Peyer's patch (tissue), 4 donors: ENCODE measurements around the gene KCNA2.

Experiments used
- CTCF ChIP-seq, 6 experiments: fragments of 450-650 bp in 4 of 6; fragments of 200-600 bp in 2 of 6; sonication (generic) in 1 of 6; IDR thresholded peaks; one replicate each; pipeline ENCODE4 v1.5.1; 2017 to 2019; ENCODE audit warnings: antibody characterized with exemption in 6 of 6, mild to moderate bottlenecking in 3 of 6, moderate library complexity in 1 of 6
- POLR2A ChIP-seq, 2 donors: fragments of 450-650 bp; IDR thresholded peaks; one replicate each; pipeline ENCODE4 v1.5.1; 2017; ENCODE audit warnings: antibody characterized with exemption in 2 of 2, mild to moderate bottlenecking in 2 of 2, moderate library complexity in 2 of 2

GRCh38 chr1:110610696-110611286, 4.6 kb upstream of the KCNA2 start:
- no peak for TF ChIP-seq CTCF (IDR thresholded peaks at IDR 0.05)
- no peak for TF ChIP-seq POLR2A (IDR thresholded peaks at IDR 0.05)
